ENCODE measurements around the gene GABRB3. TPM values are rescaled to one million over a fixed set of nuclear protein-coding genes. Genes with fewer than 3 reads are reported as not detected.
A peak's percentile ranks its signal among the peaks of the same experiment; 100 is the strongest.

The GABRB3 gene
- total and polyA plus RNA-seq, 2 of the 8 experiments (the other 6 are each of a cell fraction or from before 2014, with no cell fraction given): 98.8 to 163 TPM

DNA sequence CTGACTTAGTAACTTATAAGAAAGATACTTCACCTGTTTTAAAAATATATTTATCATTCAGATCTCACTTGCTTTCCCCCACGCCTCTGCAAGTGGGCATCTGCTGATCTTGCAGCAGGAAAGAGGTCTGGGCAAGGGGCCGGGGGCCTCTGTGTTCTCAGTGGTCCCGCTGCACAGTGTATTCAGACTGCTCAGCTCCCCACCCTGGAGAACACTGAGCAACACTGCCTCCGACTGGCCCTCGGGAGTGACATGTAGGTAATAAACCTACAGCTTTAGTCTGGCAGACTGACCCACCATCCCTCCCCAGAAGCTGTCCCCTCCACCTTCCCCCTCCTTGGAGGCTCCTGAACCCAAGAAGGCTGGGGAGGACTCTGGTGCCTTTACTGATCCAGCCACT is 43.8 kb downstream of the GABRB3 start:
- Histone ChIP-seq H4K5ac (ENCODE audit: insufficient read length, low read depth, low read length) (no peak overlapping the region), H2AFZ (ENCODE audit: low read length) (no peak overlapping the region), H3K56ac (replicated peaks; ENCODE audit: insufficient read length, low read depth, low read length) (no peak overlapping the region), H3K23ac (ENCODE audit: insufficient read length) (no peak overlapping the region), H3K14ac (ENCODE audit: insufficient read length) (no peak overlapping the region), H3K23me2 (ENCODE audit: low read depth, low read length) (peaks cover 4% of the 10 kb centered on the region; the same call in 1 of the 2 replicates), H3K79me2 (ENCODE audit: control insufficient read depth in 1 of 2, insufficient read depth in 2 of 2, low read length in 2 of 2) (peaks cover 0 to 99% of the 10 kb centered on the region in 2 experiments; a peak in 2 of 4 replicates), H3K79me1 (ENCODE audit: low read depth, low read length) (peaks cover 8% of the 10 kb centered on the region), H2AK5ac (ENCODE audit: low read depth, low read length) (no peak overlapping the region), H3K27me3 (replicated peaks in 1 of 4; ENCODE audit: control insufficient read depth in 3 of 4, extremely low read depth in 1 of 4, insufficient read depth in 3 of 4, low read length in 3 of 4) (no peaks in the 10 kb centered on the region), H2BK20ac (ENCODE audit: low read length) (no peak overlapping the region), H2BK120ac (replicated peaks; ENCODE audit: low read depth, low read length) (no peak overlapping the region), H4K91ac (replicated peaks; ENCODE audit: insufficient read length, low read length) (no peak overlapping the region), H3K4me1 (replicated peaks in 1 of 4; ENCODE audit: control insufficient read depth in 3 of 4, insufficient read depth in 4 of 4, low read length in 3 of 4) (peaks cover 0 to 12% (median 4%) of the 10 kb centered on the region in 4 experiments; a peak in 3 of 7 replicates), H3K36me3 (ENCODE audit: control insufficient read depth in 2 of 4, insufficient read depth in 4 of 4, low read length in 3 of 4) (peaks cover 0 to 6% (median 0%) of the 10 kb centered on the region in 4 experiments; a peak in 2 of 8 replicates), H4K8ac (ENCODE audit: extremely low read depth, insufficient read depth, low read length) (no peak overlapping the region), H3K18ac (ENCODE audit: extremely low read depth, low read length) (no peak overlapping the region), H3K4me3 (ENCODE audit: extremely low read depth in 1 of 4, insufficient read depth in 2 of 4, low read depth in 3 of 4, low read length in 4 of 4) (no peak overlapping the region), H2BK12ac (ENCODE audit: low read depth, low read length) (no peak overlapping the region), H3K4ac (replicated peaks; ENCODE audit: insufficient read length, low read depth, low read length) (no peak overlapping the region), H2BK15ac (ENCODE audit: low read length) (no peak overlapping the region), H3K27ac (ENCODE audit: low read depth, low read length) (no peak overlapping the region), H2BK5ac (ENCODE audit: low read depth, low read length) (no peak overlapping the region), H3K9ac (replicated peaks in 1 of 4; ENCODE audit: extremely low read depth in 1 of 4, low read depth in 3 of 4, low read length in 3 of 4) (no peak overlapping the region), H3K9me3 (ENCODE audit: insufficient read depth in 2 of 2, low read depth in 1 of 2, low read length in 1 of 2) (peaks cover 8 to 12% of the 10 kb centered on the region in 2 experiments; a peak in 2 of 4 replicates), H4K20me1 (replicated peaks in 1 of 2; ENCODE audit: control insufficient read depth in 1 of 2, insufficient read depth in 2 of 2, low read length in 2 of 2) (peaks cover 6 to 9% of the 10 kb centered on the region in 2 experiments), H3K4me2 (ENCODE audit: insufficient read depth in 1 of 2, low read depth in 2 of 2, low read length in 2 of 2) (no peak overlapping the region)
- DNase-seq (ENCODE audit: low read depth in 1 of 2, low spot score in 2 of 2) (peak in 1 of 2 experiments; percentile 46), FAIRE-seq (no peak)
- 93% methylated on average over 5 of the region's 5 CpGs; no CpG with 5 or more reads in 1 of the 2 experiments for WGBS, 2 experiments (ENCODE audit: extremely low coverage in 1 of 2, insufficient coverage in 1 of 2, insufficient read length in 1 of 2, insufficient replicate concordance in 2 of 2, low coverage in 1 of 2, low lambda C conversion rate in 2 of 2, missing lambda C conversion rate in 1 of 2)
- ChIA-PET CTCF (ENCODE audit: partially characterized antibody) (interaction anchor here (0.6 to 1.5 kb wide), 5 partner anchors 11 to 109 kb away, joined by 3 to 6 read pairs (median 5); no protein-coding TSS in a partner anchor), POLR2A (ENCODE audit: partially characterized antibody) (interaction anchor here (1.1 kb wide), 1 partner anchor 8 kb away, joined by 4 read pairs; no protein-coding TSS in a partner anchor)
- TF ChIP-seq ASH2L (IDR thresholded peaks at IDR 0.05; ENCODE audit: low read length) (no peak), KDM4A (IDR thresholded peaks at IDR 0.05; ENCODE audit: low read depth, low read length, severe bottlenecking) (no peak), CEBPB (IDR thresholded peaks at IDR 0.05; ENCODE audit: low read depth, low read length) (no peak)

All from H1 (cell line).